T-helper 2 cell (primary cell): ENCODE data around the gene FARP2.
"Not testable (repeated sequence)": the region's sequence is repeated elsewhere in the genome, so short reads cannot be mapped to it uniquely, and the experiment has no call there.

ENCODE experiments used
- DNase-seq, 5 experiments: peaks; one replicate each; pipeline versions ENCODE4 v3.0.0 to v3.0.0-alpha.2; 2012 to 2022

FARP2 gene

GRCh38 chr2:241491549-241492173, 135.6 kb downstream of the FARP2 start:
- no peak for DNase-seq

GRCh38 chr2:241492174-241492565, 136.1 kb downstream of the FARP2 start:
- no peak for DNase-seq

DNA sequence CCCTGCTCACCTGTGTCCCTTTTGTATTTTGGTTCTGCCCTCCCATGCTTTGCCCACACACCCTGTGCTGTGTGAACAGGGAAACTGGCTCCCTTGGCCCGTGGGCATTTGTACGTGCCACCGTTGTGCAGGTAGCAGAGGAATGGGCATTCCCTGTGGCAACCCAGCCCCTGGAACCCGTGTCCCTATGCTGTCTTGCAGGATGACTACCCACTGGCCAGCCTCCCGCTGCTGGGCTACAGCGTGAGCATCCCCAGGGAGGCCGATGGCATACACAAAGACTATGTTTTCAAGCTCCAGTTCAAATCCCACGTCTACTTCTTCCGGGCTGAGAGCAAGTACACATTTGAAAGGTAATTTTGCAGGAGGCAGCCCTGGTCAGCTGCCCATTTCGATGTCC, 137.0 kb downstream of the FARP2 start:
- DNase-seq = no peak

GRCh38 chr2:241494311-241494908, 138.3 kb downstream of the FARP2 start:
- DNase-seq = no peak

GRCh38 chr2:241495172-241496002, 139.3 kb downstream of the FARP2 start:
- DNase-seq = no peak

DNA sequence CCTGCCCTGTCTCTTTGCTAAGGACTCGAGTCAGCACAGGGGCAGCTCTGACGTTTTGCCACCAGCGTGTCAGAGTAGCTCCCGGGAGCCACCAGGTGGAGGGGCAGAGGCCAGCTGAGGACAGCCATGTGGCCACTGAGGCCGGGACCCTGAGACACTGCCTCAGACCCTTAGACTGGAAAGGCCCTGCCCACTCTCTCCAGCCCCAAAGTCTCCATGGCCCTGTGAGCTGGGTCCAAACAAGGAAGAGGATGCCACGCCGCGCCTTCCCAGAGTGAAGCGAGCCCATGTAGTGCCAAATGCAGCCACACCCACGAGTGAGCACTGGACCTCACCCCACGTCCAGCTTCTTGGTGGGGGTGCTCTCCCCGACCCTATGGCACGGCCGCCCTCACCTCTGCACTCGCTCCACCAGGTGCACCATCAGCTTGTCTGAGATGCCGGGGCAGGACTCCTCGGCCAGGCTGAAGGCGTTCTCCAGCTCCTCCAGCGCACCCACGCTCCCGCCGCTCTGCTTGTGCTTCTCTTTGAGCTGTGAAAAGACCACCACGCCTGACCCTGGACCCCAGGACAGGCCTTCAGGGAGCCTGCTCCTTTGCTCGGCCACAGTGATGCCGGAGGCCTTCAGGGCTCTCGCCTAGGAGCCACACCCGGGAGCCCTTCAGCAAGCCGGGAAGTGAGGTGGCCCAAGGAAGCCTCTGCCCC, 140.1 kb downstream of the FARP2 start:
- no peak for DNase-seq

DNA sequence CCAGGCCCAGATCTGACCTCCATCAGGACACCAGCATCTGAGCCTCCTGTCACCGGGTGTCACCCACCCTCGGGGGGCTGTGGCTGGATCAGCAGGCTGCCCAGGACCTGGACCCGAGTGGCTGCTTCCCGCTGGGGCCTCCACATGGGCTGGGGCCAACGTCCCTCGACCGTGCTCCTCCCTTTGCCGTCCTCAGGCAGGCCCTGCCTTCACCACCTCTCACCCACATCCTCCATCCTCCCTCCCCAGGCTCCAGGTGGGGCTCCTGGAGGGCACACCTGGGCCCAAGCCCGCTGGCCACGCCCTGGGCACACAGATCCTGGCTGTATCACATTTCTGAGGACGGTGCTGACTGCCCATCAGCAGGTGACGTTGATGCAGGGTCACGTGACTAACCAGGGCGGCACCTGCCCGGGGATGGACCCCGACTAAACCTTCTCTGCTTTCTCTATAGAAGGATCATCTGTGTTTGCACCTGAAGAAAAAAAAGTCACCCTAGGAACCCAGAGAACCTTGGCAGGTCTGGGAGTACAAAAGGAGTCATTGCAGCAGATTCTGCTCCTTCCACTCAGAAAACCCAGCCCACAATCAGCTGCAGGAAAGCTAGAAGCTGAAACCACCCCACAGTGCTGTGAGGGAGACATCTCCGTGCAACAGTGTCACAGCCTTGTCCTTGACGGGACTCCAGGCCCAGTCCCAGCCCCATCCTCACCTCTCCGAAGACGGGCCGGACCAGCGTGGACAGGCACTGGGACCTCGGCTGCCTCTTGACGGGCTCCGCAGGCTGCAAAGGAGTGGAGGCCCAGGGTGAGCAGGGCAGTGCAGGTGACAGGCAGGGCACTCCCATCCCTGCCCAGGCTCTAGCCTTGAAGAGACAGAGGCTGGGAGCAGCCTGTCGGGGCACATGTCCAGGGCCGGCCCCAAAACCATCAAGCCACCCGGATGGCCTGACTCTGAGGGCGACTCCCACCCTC, 141.1 kb downstream of the FARP2 start:
- DNase-seq = no peak

- no peak for DNase-seq
Observed at GRCh38 chr2:241498115-241499070, 142.3 kb downstream of the FARP2 start.

DNA sequence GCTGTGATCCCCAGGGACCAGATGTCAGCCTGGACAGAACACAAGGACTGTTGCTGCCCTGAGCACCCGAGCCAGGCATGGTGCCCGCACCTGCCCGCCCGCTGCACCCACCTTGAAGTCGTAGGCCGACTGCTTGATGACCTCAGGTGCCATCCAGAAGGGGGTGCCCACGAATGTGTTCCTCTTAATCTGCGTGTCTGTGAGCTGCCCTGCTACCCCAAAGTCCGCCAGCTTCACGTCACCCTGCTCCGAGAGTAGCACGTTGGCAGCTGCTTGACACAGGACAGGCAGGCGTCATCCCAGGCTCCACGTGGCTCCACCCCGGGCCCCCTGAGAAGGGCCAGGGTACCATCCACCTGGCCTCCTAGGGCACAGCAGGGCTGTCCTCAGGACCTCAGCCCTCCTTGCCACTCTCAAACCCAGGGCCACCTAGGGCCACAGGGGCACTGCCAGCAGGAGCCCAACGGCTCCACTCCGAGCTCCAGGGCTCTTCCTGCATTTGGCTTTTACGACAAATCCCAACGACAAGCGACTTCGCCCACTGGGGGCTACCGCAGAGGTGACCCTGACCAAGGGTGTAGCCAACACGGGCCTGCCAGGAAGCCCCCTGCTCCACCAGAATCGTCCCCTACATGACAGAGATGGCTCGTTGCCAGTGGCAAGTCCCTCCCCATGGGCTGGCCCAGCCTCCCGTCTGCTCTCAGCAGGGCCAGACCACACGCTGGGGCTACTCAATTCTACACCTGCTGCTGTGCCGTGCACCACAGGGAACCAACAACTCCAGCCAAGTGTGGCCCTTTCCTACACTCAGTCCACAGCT, 143.3 kb downstream of the FARP2 start:
- DNase-seq = no peak

GRCh38 chr2:241500016-241500415, 143.9 kb downstream of the FARP2 start:
- DNase-seq = no peak

DNA sequence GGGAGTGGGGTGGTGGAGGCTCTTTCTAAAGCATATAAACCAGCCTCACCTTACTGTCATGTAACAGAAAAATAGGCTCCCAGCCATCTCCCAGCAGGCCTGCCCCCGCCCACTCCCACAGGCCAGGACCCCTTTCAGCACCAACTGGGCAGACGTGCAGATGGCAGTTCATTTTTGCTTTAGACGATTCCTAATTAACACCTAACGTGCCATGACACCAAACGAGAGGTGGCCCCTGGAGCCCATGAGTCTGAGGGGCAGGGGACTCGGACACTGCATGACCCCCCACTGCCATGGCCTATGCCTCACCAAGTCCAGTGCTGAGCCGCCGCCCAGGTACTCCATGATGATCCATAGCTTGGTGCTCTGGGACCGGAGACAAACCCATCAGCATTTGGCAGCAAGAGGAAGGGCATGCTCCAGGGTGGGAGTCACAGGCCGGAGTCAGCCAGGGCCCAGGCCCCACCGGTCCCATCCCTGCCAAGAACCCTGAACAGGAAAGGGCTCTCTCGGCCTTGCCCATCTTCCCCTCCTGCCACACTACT, 144.4 kb downstream of the FARP2 start:
- no peak for DNase-seq

GRCh38 chr2:241501099-241501541, 145.0 kb downstream of the FARP2 start:
- DNase-seq = no peak

DNA sequence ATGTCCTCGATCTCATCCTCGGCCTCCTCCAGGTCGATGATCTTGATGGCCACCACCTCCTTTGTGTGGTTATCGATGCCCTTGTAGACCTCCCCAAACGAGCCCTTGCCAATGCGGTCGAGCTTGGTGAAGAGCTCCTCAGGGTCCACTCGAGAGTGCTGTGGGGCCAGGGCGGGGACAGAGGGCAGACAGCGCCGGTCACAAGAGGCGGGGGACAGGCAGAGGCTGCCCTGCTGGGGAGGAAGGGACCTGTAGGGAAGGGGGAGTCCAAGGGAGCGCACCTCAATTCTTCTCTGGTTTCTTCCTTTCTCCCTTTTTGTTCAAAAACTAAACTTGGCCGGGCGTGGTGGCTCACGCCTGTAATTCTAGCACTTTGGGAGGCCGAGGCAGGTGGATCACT, 145.5 kb downstream of the FARP2 start:
- no peak for DNase-seq

- DNase-seq = no peak
Observed at GRCh38 chr2:241502281-241502680, 146.2 kb downstream of the FARP2 start.

GRCh38 chr2:241503776-241504392, 147.8 kb downstream of the FARP2 start:
- no peak for DNase-seq

- no peak for DNase-seq
Observed at GRCh38 chr2:241505086-241505780, 149.1 kb downstream of the FARP2 start.

- no peak for DNase-seq
Observed at GRCh38 chr2:241505781-241506201, 149.7 kb downstream of the FARP2 start.

DNA sequence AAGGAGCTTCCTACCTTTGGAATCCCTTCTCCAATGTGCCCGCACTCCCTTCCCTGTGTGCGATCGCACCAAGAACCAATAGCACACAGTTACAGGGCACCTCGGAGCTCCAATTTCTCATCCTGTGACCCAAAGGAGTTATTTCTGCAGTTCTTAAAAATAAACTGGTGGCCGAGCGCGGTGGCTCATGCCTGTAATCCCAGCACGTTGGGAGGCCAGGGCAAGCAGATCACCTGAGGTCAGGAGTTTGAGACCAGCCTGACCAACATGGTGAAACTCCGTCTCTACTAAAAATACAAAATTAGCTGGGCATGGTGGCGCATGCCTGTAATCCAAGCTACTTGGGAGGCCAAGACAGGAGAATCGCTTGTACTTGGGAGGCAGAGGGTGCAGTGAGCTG, 150.2 kb downstream of the FARP2 start:
- DNase-seq = not testable (repeated sequence)
